GM03348 (cell line): ENCODE data around the gene BTRC.

Experiments
- DNase-seq: peaks from one replicate; pipeline ENCODE4 v3.0.0; 2012; ENCODE audit warnings: low spot score

The BTRC gene

DNA sequence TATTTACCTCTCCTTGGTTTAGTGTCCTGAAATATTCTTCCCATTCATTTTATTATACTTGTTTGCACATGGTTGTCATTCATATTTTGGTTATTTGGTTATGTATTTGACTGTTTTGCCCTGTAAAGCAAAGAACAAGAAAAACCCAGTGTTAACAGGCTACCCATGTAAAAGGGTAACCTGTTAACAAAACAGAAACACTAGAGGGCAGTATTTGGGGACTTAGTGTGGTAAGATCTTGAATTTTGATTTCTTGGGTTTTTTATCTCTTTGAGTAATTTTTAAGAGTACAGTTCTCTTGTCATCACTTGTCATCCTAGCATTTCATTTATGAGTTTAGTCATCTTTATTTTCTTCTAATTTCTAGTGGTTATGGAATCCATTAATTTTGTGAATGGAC lies 182.8 kb downstream of the BTRC start:
- DNase-seq, result peak; percentile 35

DNA sequence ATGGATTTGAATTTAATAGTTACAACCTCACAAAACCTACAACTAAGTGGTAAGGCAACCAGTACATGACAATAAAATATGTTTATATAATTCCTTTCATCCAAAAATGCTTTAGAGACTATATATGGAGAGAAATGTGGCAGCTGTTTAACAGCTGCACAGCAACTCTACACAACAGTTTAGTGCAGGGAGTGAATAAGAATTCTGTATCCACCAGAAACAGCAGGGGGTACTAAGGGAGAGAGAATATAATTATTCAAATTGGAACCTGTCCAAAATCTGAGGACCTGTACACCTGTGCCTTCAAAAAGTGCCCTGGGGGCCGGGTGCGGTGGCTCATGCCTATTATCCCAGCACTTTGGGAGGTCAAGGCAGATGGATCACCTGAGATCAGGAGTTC lies 184.5 kb downstream of the BTRC start:
- no peak for DNase-seq

DNA sequence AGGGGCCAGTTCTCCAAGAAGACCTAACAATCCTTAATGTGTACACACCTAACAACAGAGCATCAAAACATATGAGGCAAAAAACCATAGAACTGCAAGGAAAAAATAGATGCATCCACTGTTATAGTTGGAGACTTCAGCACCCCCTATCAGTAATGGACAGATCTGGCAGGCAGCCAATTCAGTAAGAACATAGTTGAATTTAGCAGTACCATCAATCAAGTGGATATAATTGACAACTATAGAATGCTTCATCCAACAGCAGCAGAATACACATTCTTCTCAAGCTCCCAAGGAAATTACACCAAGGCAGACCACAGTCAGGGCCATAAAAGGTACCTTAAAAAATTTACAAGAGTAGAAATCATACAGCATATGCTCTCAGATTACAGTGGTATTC lies 191.9 kb downstream of the BTRC start:
- no peak for DNase-seq

DNA sequence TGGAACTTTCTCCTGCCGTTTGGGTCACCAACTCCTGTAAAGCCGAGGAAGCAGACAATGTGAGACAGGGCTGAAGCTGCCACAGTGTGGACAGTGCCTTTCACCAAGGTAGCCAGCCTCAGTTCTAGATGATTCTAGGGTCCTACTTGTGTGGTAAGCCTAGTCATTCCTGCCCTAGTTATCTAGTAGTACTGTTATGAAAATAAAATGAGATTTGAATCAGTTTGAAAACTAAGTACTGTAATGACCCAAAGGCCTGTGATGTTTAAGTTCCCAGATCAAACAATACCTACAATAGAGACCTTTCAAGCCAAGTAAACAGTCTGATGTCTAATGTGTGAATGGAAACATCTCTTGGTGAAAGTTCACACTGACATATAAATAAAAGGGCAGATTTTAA lies 197.0 kb downstream of the BTRC start:
- no peak for DNase-seq

DNA sequence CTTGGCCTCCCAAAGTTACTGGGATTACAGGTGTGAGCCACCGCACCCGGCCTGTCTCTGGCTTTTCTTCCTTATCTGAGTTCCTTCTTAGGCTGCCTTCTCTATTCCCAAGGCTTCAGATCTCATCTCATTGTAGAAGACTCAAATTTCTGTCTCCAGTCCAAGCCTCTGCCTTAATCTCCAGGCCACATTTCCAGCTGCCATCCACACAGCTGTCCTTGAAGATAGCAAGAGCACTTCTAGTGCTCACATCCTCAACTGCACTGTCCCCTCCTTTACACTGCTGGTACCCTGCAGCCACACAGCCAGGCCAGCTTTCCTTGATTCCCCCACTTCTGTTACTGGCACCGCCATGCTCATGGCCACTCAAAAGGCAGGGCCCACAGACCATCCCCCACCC lies 198.5 kb downstream of the BTRC start:
- DNase-seq, result no peak

DNA sequence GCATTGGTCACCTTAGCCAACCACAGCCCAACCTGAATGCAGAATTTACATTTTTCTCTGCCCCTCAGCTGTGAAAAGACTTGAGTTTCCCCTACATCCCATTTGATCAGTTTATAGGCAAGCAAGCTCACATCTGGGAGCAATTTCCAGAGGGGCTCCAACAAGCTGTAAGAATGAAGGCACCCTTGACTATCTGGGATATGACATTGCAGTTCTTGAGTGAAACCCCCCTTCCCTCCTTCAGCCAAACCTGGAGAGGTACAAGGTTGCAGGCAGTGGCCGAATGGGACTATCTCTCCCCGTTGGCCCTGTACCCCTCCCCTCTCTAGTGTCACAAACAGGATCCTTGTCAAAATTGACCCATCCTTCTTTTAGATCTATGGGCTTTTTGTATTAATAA lies 203.6 kb downstream of the BTRC start:
- no peak for DNase-seq

DNA sequence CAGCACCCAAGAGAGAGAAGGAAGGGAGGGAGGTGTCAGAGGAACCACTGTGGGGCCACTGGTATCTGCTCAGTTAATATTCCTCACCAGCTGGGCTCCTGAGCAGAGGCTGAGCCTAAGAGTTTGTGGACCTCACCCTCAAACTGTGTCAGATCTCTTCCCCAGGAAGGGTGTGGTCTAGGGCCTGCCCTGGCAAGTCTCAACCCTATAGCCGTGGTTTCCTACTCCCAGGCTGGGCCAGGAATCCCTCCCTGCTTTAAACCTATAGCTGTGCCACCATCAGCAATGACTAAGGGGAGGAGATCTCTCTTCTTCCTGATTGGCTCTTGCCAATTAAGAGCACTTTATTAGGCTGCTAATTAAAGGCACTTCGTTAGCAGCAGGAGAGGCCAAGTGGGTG lies 204.2 kb downstream of the BTRC start:
- no peak for DNase-seq

DNA sequence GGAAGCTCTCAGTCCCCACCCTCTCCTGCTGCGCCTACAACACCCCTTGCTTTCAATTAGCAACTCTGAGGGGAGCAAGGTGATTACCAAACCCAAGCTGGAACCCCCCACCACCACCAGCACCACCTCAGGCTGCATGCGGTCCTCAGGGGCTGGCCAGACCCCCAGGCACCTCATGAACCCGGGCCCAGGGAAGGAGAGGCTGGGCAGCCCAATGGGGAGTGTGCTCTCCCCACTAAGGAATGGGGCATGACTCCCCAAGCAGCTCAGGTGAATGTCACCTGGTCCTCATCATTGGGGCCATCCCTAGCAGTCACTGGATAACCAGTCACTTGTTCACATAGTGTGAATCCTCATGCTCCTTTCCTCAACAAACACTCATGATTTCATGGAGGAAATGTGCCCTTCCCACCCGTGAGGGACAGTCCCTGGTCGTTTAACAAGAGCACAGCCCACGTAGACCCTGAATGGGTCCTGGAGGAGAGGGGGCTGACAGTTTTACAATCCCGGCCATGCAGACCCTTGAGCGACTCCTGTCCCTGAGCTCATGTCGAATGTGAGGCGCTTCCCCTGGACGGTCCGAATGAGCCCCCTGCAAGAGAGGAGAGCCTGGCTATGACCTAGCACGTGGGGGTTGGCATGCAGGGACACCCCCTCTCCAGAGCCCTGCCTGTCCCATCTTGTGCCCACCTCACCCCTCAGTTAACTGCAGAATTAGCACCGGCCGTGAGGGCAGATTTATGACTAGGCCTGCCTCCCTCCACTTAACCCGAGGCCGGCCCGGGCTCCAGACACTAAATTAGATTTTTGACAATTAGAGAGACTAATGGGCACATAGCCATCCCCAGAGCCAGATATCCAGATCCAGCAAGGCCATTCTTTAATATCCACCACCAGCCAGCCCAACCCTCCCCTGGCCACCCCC lies 205.0 kb downstream of the BTRC start:
- no peak for DNase-seq

DNA sequence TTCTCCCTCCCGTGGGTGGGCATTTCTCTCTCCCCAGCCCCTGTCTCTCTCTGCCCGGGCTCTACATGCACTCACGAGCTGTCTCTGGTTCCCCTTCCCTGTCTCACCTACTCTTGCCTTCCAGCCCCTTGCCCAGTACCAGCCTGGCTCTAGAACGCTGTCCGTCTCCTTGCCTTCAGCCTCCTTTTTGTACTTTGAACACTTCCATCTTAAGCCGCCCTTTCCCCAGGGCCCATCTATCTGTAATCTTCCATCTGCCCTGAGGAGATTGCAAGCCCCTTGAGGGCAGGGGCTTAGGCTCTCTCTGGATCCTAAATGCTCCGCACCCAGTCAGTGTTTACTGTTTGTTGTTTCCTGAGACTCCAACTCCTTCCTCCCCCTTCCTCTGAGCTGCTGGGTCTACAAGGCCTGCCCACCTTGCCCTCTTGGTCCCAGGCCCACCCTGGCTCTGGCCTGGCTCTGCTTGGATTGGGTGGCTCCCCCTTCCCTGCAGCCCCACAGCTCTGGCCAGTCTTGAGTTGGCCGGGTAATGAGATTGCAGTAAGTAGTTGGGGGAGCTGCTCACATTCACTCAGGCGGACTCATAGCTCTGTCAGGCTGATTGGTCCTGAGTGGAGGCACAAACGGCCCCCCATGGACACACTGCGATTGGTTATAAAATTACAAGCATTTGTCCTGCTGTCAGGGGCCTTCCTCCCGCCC lies 205.8 kb downstream of the BTRC start:
- DNase-seq, result no peak

DNA sequence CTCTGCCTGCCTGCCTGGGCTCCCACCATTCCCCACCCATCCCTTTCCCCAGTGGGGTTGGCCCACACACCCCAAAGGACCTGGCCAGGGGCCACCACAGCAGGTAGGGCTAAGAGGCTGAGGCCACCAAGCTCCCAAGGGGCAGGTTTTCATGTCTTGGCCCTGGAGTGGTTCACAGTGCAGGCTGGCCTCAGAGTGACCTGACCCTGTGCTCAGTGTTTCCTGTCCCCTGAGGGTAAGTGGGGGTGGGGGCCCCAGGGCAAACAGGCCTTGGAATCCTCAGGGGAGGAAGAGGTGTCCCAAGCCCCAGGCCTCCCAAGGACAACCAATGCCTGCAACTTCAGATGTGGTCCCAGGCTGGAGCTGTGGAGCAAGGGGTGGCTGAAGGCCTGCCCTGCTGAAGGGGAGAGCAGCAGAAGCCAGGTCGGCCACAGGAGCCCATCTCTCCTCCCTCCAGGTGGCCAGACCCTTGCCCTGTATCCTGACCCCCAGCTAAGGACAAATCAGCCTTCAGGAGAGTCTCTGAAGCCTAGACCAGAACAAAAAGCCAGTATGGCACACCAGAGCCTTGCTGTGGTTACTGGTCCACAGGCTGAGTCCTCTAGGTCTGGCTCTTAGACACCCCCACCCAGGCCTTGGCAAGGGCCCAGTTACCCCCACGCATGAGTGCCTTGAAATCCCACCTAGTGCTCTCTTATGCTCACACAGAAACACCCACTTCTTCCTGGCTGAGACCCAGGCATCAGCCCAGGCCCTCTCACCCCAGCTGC lies 206.5 kb downstream of the BTRC start:
- no peak for DNase-seq

DNA sequence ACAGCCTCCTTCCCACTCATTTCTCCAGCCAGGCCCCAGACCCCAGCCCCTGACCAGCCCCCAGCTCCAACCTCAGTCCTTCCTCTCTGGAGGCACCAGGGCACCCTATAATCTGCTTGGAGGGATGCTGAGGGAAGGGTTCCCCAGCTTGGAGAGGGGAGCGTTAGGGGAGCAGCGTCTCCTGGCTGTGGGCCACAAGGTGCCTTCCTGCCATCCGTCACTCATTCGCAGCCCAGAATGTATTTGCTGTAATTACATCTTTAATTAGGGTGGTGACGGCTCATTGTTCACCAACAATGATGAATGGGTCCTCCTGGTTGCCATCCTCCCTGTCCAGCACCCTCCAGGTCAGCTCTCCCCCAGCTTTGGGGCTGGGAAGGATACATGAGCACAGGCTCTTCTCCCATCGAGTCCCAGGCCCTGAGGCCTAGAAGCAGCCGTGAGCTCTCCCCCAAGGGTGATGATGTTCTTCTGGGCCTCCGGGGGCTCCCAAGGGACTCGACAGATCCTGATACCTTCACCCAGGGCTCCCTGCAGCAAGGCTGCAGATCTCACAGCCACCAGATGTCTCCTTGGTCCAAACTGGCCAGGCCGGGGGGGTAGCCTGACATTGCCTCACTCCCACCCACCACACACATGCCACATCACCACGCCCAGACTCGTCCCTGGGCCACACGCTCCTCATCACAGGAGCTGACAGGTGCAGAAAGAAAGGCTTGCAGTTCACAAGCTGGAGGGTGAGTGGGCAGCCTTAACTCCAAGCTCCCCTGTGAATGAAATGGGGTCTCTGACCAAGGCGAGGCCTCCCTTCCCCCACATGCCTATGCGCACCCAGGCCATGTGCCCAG lies 207.3 kb downstream of the BTRC start:
- DNase-seq, result no peak

DNA sequence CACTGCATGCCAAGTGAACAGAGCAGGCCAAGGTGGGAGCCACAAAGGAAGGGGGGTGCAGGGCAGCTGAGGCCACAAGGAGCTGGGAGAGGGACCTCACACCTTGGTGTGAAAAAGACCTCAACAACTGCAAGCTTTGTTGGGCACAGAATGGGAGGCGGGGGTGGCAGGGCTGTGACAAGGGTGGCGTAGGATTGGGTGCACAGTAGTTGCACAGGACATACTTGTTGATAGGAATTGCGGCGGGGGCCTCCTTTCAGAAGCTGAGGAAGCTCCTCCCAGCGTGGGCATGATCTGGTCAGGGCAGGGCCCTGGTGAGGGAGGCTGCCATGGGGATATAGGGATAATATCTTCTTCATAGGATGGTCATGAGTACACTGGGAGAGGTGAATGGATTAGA lies 208.3 kb downstream of the BTRC start:
- no peak for DNase-seq

DNA sequence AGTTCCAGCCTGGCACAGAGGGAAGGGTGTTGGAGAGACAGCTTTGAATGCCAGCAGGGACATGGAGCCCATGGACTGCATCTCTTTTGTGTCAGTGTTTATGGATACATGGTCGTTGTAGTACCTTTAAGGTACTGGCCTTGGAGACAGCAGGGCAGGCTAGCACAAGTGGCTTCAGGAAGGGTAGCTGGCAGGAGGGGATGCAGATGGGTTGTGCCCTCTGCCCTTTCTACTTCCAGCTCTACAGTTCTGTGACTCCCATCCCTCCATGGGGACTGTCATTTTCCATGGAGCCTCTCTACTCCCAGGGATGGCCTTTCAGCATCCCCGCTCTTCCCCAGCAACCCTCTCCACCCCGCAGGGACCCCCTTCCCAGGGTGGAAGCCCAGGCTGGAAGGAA lies 209.0 kb downstream of the BTRC start:
- no peak for DNase-seq

DNA sequence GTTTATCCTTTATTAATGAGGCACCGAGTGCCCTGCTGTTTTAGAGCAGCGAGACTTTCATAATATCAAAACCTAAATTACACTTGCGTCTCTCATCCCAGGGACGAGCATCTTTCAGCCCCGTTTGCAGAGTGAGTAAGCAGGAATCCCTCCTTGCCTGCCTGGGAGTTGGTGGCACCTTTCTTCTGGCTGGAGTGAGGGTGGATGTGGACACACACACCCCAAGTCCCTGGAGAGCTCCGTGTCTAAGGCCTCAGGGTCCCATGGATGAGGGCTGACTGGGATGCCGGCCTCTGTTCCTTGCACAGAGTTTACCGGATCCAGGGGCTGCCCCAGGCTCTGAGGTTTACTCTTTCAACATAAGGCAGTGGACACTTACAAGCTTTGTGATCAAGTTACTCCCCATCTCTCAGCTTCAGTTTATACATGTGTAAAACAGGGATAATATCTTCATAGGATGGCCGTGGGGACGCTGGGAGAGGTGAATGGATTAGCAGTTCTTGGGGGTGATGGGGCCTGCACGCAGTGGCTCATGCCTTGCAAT lies 209.6 kb downstream of the BTRC start:
- no peak for DNase-seq

DNA sequence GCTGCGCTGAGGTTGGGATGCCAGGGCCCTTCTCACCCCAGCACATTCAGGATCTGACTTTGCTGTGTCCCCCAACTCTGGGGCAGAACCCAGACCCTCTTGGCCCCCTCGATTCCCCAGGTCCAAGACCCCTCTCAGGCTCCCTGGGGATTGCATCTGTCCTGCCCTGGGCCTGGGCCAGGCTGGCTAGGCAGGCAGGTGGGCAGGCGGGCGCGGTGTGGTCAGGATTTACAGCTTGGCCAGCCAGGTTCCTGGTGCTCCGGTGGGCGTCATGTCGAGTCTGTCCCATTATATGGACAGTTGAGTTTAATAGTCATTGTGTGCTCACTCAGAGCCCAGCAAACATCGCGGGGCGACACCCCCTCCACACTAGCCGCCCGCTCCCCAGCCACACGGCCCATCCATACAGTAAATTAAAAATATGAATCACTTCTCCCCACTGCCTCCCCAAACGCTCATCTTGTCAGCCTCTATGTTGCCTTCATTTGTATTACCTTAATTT lies 210.6 kb downstream of the BTRC start:
- DNase-seq, result no peak

DNA sequence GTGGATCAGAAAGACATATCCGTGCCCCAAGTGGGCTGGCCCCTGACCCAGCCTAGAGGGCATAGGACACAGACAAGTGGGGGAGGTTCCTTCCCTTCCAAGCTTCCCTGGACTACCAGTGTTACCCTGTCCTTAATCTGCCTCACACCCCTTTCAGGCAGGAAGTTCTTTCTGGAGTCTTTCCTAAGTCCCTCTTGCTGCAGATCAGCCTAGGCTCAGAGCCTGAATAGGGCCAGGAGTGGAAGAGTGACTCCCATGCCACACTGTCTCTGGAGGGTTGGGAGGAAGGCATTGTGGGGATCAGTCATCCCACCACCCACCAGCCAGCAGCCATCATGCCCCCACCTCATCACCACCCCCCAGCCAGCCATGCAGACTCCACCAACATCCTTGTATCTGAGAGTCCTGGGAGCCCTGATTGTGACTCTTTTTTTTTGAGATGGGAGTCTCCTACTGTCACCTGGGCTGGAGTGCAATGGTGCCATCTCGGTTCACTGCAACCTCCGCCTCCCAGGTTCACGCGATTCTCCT lies 211.5 kb downstream of the BTRC start:
- DNase-seq, result no peak

DNA sequence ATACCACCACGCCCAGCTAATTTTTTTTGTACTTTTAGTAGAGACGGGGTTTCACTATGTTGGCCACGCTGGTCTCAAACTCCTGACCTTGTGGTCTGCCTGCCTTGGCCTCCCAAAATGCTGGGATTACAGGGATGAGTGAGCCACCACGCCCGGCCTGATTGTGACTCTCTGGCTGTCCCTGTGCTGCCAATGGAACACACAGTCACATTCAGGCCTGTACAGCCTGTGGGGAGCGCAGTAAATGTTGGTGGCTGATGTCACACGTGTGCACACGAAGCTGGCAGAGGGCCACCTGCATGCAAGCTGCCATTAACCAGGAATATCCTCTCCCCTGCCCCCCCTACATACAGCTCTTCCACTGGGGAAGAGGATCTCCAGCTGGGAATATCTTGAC lies 212.0 kb downstream of the BTRC start:
- no peak for DNase-seq

DNA sequence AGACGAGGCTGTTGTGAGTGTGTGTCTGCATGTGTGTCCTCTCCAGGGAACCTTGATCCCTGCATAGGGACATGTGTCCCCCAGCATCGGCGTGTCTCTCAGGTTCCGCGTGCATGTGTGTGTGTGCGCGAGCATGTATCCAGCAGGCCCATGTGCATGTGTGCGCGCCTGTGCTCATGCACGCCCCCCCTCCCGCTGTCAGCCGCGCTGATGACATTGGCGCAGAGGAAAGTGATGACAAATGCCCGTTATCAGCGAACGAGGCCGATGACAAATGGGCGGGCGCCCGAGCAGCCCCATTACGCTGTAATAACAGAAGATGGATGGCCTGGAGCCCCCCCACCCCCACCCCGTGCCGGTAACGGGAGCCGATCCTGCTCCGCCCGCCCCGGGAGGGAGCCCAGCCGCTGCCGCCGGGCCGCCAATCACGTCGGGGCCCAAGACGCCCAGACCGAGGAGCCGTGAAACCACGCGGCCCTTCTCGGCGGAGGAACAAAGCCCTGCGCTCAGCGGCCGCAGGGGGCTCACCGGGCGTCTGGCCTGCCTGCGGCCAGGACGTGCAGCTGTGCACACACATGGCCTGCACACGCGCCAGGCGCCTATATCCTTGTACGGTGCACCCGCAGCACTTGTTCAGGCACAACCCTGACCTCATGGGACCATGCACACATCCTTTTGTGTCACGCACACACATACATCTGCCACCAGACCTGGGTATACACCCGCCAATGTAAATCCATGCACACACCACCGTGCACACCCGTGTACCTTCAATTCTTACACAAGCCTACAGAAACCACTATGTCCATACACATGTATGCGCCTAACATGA lies 212.6 kb downstream of the BTRC start:
- peak; percentile 54 for DNase-seq

DNA sequence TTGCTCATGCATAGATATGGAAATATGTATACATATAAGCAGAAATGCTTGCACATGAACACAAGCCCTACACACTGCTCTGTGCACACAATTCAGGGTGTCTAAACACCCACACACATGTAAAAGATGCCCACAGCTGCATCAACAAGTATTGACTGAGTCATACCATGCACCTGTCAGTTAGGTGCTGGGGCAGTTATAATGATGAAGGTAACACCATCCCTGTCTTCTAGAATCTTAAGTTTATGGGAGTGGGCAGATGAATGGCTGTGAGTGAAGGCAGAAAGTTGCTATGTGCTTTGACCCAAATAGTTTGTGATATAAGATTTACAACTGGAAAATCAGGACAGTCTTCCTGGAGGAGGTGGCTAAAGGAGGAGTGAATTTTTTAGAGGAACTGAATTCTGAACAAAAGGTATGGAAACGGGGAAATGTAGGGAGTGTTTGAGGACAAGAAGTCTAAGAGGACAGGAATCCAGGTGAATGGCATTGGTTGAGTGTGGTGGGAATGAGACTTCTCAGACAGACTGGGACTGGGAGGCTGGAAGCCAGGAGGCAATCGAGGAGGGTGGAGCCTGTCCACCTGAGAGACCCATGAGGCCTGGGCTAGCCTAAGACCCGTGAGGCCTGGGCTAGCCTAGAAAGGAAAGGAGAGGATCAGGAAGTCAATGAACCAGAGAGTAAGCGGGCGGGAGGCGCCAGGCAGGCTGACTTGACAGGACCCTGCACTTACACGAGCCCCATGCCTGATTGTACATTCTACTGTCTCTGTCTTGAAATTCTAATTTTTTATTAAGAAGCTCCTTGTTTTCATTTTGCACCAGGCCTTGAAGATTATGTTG lies 213.4 kb downstream of the BTRC start:
- no peak for DNase-seq
